Body of pancreas (tissue), 4 donors: Measurements from ENCODE around the gene RSBN1L.

Experiments
- POLR2A ChIP-seq, 3 donors: fragments of 450-650 bp; IDR thresholded peaks; one replicate each; pipeline ENCODE4 v1.6.1; 2016; ENCODE audit warnings: antibody characterized with exemption in 3 of 3, mild to moderate bottlenecking in 2 of 3
- TF ChIP-seq, protein P1 (sequence below), 7 experiments: fragments of 450-650 bp in 4 of 7; fragments of 200-600 bp in 3 of 7; sonication (generic) in 3 of 7; IDR thresholded peaks; one replicate each; pipeline ENCODE4 v1.5.1; 2016 to 2019; ENCODE audit warnings: antibody characterized with exemption in 7 of 7

DNA sequence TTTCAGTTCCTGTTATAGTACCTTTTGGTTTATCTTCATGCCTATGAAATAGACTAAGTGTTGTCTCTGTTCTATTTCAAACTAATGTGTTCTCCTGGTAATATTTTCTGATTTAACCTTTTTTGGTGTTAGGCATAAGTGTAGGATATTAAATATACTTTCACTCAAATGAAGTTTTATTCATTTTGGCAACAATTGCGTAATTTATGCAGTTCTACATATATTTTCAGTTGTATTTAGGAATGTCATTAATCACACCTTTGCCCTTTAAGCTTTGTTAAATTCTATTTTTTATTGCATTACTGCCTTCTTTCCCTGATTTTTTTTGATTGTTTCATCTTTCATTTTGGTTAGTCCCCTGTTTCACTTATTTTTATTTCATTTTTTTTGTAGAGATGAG lies 47.3 kb downstream of the RSBN1L start:
- TF ChIP-seq, protein P1, sequence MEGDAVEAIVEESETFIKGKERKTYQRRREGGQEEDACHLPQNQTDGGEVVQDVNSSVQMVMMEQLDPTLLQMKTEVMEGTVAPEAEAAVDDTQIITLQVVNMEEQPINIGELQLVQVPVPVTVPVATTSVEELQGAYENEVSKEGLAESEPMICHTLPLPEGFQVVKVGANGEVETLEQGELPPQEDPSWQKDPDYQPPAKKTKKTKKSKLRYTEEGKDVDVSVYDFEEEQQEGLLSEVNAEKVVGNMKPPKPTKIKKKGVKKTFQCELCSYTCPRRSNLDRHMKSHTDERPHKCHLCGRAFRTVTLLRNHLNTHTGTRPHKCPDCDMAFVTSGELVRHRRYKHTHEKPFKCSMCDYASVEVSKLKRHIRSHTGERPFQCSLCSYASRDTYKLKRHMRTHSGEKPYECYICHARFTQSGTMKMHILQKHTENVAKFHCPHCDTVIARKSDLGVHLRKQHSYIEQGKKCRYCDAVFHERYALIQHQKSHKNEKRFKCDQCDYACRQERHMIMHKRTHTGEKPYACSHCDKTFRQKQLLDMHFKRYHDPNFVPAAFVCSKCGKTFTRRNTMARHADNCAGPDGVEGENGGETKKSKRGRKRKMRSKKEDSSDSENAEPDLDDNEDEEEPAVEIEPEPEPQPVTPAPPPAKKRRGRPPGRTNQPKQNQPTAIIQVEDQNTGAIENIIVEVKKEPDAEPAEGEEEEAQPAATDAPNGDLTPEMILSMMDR (IDR thresholded peaks at IDR 0.05) = no peak
- no peak for TF ChIP-seq POLR2A (IDR thresholded peaks at IDR 0.05)
